HepG2 (cell line): Measurements from ENCODE around the gene THADA. TPM values are rescaled to one million over a fixed set of nuclear protein-coding genes. Genes with fewer than 3 reads are reported as not detected.

ENCODE experiments used
- CREBL2 ChIP-seq: sonication (generic); formaldehyde crosslinking; IDR thresholded peaks from 2 replicates; pipeline ENCODE4 v1.8.1; 2023; ENCODE audit warnings: missing genetic modification reagents, mild to moderate bottlenecking, borderline replicate concordance
- ELF3 ChIP-seq: IDR thresholded peaks from 2 replicates; pipeline ENCODE4 v1.6.1; 2016; ENCODE audit warnings: missing genetic modification reagents, missing compliant biosample characterization
- MIER2 ChIP-seq: IDR thresholded peaks from 2 replicates; pipeline ENCODE4 v1.6.1; 2016; ENCODE audit warnings: missing biosample characterization, missing genetic modification reagents
- SALL1 ChIP-seq: sonication (generic); formaldehyde crosslinking; IDR thresholded peaks from 2 replicates; pipeline ENCODE4 v1.8.0; 2022; ENCODE audit warnings: mild to moderate bottlenecking, missing genetic modification reagents
- ZC3H4 ChIP-seq: sonication (generic); formaldehyde crosslinking; IDR thresholded peaks from 2 replicates; pipeline ENCODE4 v1.4.0; 2020; ENCODE audit warnings: missing genetic modification reagents, borderline replicate concordance
- ZNF24 ChIP-seq: fragments of 450-650 bp; IDR thresholded peaks from 2 replicates; pipeline ENCODE4 v1.6.1; 2017; ENCODE audit warnings: antibody characterized with exemption, mild to moderate bottlenecking
- ZNF382 ChIP-seq: sonication (generic); formaldehyde crosslinking; IDR thresholded peaks from 2 replicates; pipeline ENCODE4 v1.5.0; 2020; ENCODE audit warnings: missing genetic modification reagents, mild to moderate bottlenecking, borderline replicate concordance
- ZNF407 ChIP-seq: sonication (generic); formaldehyde crosslinking; IDR thresholded peaks from one replicate; pipeline ENCODE4 v1.5.1; 2020; ENCODE audit warnings: mild to moderate bottlenecking, missing genetic modification reagents; ENCODE audit errors: not compliant biosample characterization
- polyA plus RNA-seq, 8 experiments: library from polyadenylated mRNA; depleted of rRNA in 3 of 8; stranded (reverse) in 7 of 8; unstranded in 1 of 8; fragments of >200 nt; fragmentation: Illumina TruSeq in 4 of 8; extraction: Trizol in 4 of 8; gene quantifications; 2 replicates each; pipeline versions ENCODE4 v1.2.1 to v1.2.3, GENCODE V29; 2011 to 2016; ENCODE audit warnings: low read depth in 4 of 8, missing spikeins in 1 of 8, mixed read lengths in 1 of 8; ENCODE audit not compliant: insufficient read depth in 1 of 8
- total RNA-seq, 5 experiments: library from RNA; depleted of rRNA; stranded (reverse); fragments of >200 nt; fragmentation: Illumina TruSeq; extraction: Trizol; gene quantifications; 2 replicates each; pipeline ENCODE4 v1.2.3, GENCODE V29; 2016; ENCODE audit warnings: low read depth in 1 of 5

Gene THADA
- total and polyA plus RNA-seq, 2 of the 13 experiments (the other 11 are each of a cell fraction or from before 2014, with no cell fraction given) = 12.7 to 21.7 TPM

GRCh38 chr2:43462866-43463641 lies 132.8 kb downstream of the THADA start (continued):
- TF ChIP-seq ZNF407 (no peak), ELF3 (peak; percentile 88), ZC3H4 (CRISPR knock-in tag) (no peak), ZNF24 (no peak), SALL1 (CRISPR knock-in tag) (peak; percentile 94; the same call in 1 of the 2 replicates), CREBL2 (CRISPR knock-in tag) (no peak), MIER2 (CRISPR knock-in tag) (peak; percentile 66; the same call in 1 of the 2 replicates), ZNF382 (CRISPR knock-in tag) (no peak)
